HG02973 (cell line): ENCODE results near the gene TAS2R60.

Experiments used
- ATAC-seq: cut with Tn5 transposase; IDR thresholded peaks from one replicate; pipeline ENCODE4 v1.9.1; 2021; ENCODE audit warnings: moderate library complexity; ENCODE audit not compliant: unreplicated experiment

Gene TAS2R60

GRCh38 chr7:143437578-143437977, 5.7 kb upstream of the TAS2R60 start:
- ATAC-seq, result no peak

- no peak for ATAC-seq
These were observed 3.4 kb upstream of the TAS2R60 start for GRCh38 chr7:143439866-143440265.

DNA sequence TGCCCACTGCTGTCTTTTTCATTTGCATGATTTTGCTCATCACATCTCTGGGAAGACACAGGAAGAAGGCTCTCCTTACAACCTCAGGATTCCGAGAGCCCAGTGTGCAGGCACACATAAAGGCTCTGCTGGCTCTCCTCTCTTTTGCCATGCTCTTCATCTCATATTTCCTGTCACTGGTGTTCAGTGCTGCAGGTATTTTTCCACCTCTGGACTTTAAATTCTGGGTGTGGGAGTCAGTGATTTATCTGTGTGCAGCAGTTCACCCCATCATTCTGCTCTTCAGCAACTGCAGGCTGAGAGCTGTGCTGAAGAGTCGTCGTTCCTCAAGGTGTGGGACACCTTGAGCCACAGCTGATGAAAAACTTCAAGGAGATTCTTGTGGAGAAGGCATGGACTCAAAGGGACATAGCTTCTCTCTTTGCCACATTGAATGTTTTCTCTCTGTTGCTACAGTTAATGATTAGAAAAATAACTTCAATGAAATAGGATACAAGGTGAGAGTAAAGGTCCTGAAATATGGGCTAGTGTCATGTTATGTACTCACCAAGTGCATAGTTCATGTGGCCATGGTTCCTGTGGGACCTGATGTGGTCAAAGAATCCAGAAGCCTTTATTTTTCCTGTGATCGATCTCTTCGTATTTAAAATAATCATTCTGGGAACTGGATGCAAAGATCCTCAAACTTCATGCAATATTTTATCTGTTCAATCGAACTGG, 970 bp downstream of the TAS2R60 start:
- no peak for ATAC-seq

DNA sequence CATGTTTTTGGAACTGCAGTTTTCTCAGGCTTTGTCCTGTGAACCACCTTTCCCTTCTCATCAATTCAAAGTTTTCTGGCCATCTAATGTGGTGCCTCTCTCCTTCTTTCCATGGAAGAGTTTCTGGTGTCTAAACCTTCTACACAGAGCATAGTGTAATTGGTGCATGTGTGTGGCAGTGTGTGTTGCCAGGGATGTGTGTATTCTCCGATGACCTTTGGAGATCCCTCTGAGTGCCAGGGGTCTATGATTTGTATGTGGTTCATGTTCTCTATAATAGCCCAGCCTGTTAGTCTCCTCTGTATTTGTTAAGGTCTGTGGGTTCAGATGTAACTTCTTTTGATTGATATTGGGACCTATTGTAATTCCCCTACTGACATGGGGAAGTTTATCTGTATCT, 1.5 kb downstream of the TAS2R60 start:
- ATAC-seq, result no peak

- no peak for ATAC-seq
These were observed 4.2 kb downstream of the TAS2R60 start for GRCh38 chr7:143447466-143447865.

- ATAC-seq, result no peak
These were observed 5.2 kb downstream of the TAS2R60 start for GRCh38 chr7:143448429-143448828.

GRCh38 chr7:143449793-143450192, 6.5 kb downstream of the TAS2R60 start:
- ATAC-seq, result no peak

GRCh38 chr7:143451122-143451521, 7.9 kb downstream of the TAS2R60 start:
- no peak for ATAC-seq

DNA sequence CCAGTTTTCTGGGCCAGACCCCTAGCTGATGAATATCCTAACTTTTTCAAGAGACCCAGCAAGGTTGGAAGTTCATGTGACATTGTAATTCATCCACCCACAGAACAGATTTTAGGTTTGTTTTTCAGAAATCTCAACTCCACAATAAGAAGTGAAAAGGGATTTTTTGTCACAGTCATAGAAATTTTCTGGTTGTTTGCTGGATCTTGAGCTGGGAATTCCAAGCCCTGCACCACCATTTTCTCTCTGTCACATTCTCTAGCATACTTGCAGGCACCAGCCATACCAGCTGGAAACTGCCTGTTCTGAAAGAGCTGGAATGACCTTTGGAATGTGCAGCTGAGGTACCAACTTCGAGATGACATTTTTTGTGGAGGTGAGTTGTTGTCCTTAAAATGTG, 8.5 kb downstream of the TAS2R60 start:
- ATAC-seq, result no peak

DNA sequence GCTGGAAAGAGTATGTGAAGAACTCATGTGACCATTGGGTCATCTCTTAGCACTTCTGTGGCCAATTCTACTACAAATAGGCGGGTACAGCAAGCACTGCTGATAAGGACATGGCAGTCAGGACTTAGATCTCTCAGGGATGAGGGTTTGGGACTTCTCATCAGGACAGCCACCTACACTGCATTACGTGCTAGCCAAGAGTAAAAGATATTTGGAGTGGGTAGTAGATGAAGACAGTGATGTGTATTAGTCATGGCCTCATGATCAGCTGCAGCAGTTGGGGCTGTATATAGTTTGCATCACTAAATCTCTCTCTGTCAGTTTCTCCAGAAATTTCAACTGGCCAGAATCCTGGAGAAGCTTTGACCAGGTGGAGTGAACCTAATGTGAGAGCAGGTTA, 9.2 kb downstream of the TAS2R60 start:
- ATAC-seq, result no peak

DNA sequence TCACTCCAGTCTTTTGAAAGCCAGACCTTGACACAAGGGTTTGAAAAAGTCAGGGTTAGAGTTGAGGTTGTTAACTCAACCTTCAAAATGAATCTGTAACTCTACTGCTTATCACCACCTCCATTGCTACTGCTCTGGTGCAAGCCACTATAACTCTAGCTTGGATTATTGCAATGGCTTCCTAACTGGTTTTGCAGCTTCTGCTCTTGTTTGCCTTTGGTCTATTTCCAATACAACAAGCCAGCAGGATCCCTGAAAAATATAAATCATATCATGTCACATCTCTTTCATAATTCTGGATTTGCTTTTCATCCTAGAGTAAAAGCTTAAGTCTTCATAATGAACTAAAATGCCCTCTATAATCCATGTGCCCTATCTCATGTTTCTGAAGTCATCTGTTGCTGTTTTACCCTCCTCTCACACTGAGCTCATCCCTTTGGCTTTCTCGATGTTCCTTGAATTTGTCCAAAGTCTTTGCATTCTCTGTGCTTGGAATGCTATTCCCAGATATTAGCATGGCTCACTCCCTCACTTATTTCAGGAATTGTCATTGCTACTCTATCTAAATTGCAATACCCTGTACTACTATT, 10.9 kb downstream of the TAS2R60 start:
- no peak for ATAC-seq

DNA sequence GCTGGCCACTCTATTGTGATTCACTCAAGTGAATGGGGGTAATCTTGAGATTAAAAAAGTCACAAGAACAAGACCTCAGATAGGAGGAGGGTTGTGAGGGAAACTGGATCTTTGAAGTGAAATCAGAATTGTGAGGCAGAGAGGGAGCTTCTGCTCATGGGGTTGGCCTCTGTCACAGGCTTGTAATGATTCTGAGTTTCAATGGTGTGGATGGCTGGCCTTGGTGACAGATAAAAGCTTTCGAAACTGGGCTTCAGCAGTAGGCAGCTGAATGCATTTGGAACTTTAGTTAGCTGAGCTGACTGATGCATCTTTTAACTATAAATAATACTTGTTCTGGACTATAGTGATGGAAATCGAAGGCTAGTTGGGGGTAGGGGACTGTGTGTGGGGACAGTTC, 12.2 kb downstream of the TAS2R60 start:
- no peak for ATAC-seq

DNA sequence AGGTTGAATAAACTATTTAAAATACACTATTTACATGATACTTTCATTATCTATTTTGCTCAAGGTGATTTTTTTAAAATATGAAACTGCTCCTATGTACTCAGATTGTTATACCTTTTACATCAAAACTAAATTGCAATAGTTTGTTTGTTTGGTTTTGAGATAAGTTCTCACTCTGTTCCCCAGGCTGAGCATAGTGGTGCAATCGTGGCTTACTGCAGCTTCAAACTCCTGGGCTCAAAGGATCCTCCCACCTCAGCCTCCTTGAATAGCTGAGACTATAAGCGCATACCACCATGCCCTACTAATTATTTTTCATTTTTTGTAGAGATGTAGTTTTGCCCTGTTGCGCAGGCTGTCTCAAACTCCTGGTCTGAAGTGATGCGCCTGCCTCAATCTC, 12.7 kb downstream of the TAS2R60 start:
- no peak for ATAC-seq

- ATAC-seq, result no peak
These were observed 13.9 kb downstream of the TAS2R60 start for GRCh38 chr7:143456992-143457793.

DNA sequence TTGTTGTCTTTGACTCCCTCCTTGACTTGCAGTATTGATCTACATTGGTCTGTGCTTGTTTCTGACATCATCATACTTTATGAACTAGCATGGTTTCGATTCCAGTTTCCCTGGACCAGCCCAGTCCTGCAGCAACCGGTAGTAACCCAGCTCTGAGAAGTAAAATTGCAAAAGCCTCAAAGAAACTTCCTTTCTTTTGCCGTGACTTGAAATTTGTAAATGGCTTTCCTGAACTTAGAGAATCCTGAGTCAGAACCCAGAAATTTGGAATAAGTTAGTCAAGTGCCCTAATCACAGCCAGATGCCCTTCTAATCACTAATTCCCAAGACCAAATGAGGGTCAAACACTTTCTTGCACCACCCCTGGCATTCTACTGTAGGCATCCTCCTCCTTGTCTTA, 15.0 kb downstream of the TAS2R60 start:
- no peak for ATAC-seq

GRCh38 chr7:143458681-143459080, 15.4 kb downstream of the TAS2R60 start:
- no peak for ATAC-seq

DNA sequence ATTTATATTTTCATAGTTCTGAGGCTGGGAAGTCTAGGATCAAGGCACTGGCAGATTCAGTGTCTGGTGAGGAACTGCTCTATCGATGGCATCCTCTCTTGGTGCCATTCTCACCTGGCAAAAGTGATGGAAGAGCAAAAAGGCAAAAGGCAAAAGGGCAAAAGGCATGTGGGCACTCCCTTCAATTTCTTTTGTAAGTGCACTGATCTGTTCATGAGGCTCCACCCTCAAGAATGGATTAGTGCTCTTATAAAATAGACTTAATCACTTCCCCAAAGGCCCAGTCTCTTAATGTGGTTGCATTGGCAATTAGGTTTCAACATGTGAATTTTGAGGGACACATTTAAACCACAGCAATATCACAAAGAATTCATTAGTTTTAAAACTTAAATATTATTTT, 16.1 kb downstream of the TAS2R60 start:
- no peak for ATAC-seq

- ATAC-seq, result no peak
These were observed 17.2 kb downstream of the TAS2R60 start for GRCh38 chr7:143460271-143460979.

DNA sequence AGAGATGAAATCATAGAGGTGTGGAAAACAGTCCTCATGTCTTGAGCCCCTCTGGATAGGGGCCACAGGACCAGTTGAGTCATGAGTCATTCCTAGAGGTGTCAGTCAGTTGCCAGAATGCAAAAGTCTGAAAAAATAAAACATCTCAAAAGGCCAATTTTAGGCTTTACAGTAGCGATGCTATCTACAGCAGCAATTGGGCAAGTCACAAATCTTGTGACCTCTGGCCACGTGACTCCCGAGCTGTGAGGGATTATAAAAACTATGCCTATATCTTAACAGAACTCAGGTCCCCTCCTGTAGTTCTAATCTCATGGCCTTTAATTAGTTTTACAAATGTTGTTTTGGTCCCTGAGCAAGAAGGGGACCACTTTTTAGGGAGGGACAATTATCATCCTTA, 18.8 kb downstream of the TAS2R60 start:
- no peak for ATAC-seq

GRCh38 chr7:143463556-143463955, 20.3 kb downstream of the TAS2R60 start:
- ATAC-seq, result no peak

GRCh38 chr7:143463957-143464356, 20.7 kb downstream of the TAS2R60 start:
- no peak for ATAC-seq
